GM21526 (cell line): Measurements from ENCODE around the gene SP2.

Source experiments
- ATAC-seq: cut with Tn5 transposase; IDR thresholded peaks from one replicate; pipeline ENCODE4 v1.9.1; 2021; ENCODE audit warnings: moderate library complexity; ENCODE audit not compliant: unreplicated experiment, low FRiP score

SP2 gene

GRCh38 chr17:47869114-47869513, 26.9 kb upstream of the SP2 start:
- ATAC-seq, result no peak

GRCh38 chr17:47870056-47870455, 26.0 kb upstream of the SP2 start:
- ATAC-seq, result no peak

- no peak for ATAC-seq
Observed at GRCh38 chr17:47871048-47871447, 25.0 kb upstream of the SP2 start.

GRCh38 chr17:47872019-47872650, 23.9 kb upstream of the SP2 start:
- no peak for ATAC-seq

GRCh38 chr17:47872651-47873161, 23.3 kb upstream of the SP2 start:
- no peak for ATAC-seq

- ATAC-seq, result no peak
Observed at GRCh38 chr17:47873200-47874090, 22.6 kb upstream of the SP2 start.

GRCh38 chr17:47875011-47875985, 20.7 kb upstream of the SP2 start:
- ATAC-seq, result no peak

GRCh38 chr17:47877368-47878034, 18.5 kb upstream of the SP2 start:
- ATAC-seq, result no peak

- no peak for ATAC-seq
Observed at GRCh38 chr17:47878203-47879027, 17.6 kb upstream of the SP2 start.

- no peak for ATAC-seq
Observed at GRCh38 chr17:47879028-47879585, 16.9 kb upstream of the SP2 start.

- no peak for ATAC-seq
Observed at GRCh38 chr17:47879776-47880454, 16.1 kb upstream of the SP2 start.

- no peak for ATAC-seq
Observed at GRCh38 chr17:47882247-47882646, 13.8 kb upstream of the SP2 start.

- no peak for ATAC-seq
Observed at GRCh38 chr17:47882695-47883588, 13.1 kb upstream of the SP2 start.

- ATAC-seq, result no peak
Observed at GRCh38 chr17:47883589-47884426, 12.2 kb upstream of the SP2 start.

- ATAC-seq, result no peak
Observed at GRCh38 chr17:47884427-47884740, 11.7 kb upstream of the SP2 start.

GRCh38 chr17:47884905-47885730, 10.9 kb upstream of the SP2 start:
- no peak for ATAC-seq
